ENCODE results near the gene THRA.

- TF ChIP-seq CTCF (conservative IDR thresholded peaks at IDR 0.05; ENCODE audit: low read length) (no peak), EZH2phosphoT487 (IDR thresholded peaks at IDR 0.05; ENCODE audit: borderline replicate concordance) (no peak)
These were observed 42.6 kb upstream of the THRA start for GRCh38 chr17:40020146-40020545.

Data from Loucy (cell line).